Measurements from ENCODE around the gene CLEC12A. TPM values are rescaled to one million over a fixed set of nuclear protein-coding genes. Genes with fewer than 3 reads are reported as not detected.

Gene CLEC12A
- total and polyA plus RNA-seq, 2 of the 13 experiments (the other 11 are each of a cell fraction or from before 2014, with no cell fraction given): not detected

DNA sequence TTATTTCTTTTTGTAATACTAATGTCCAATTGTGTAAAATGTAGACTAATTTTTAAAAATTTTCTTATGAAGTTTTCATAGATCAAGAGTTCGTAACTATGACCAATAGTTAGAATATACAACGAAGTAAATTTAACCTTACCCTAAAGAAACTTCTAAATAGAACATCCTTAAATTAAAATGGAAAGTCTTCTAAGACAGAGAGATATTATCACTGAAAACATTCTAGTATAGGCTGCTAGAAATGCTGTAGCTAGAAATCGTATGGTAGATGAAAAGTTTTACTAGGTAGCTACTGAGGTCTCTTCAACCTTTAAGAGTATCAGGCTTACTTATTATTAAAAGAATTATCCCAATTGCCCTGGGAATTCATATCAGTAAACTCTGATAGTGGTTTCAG lies 40.0 kb upstream of the CLEC12A start (continued):
- no peak for TF ChIP-seq ZNF230 (CRISPR knock-in tag; IDR thresholded peaks at IDR 0.05)
- TF ChIP-seq, protein P1, sequence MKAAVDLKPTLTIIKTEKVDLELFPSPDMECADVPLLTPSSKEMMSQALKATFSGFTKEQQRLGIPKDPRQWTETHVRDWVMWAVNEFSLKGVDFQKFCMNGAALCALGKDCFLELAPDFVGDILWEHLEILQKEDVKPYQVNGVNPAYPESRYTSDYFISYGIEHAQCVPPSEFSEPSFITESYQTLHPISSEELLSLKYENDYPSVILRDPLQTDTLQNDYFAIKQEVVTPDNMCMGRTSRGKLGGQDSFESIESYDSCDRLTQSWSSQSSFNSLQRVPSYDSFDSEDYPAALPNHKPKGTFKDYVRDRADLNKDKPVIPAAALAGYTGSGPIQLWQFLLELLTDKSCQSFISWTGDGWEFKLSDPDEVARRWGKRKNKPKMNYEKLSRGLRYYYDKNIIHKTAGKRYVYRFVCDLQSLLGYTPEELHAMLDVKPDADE (CRISPR knock-in tag; IDR thresholded peaks at IDR 0.05): no peak

- in situ Hi-C loops (cut with HindIII; ENCODE audit: extremely low pct_ligation_motif_present, low pct_unique_long_range_greater_than_20kb): no loop called here
- H3K79me2 ChIP-seq (ENCODE audit: insufficient read depth, low read length): no peaks in the 10 kb centered on the region
- intact Hi-C loops (cut with micrococcal nuclease; ENCODE audit: unreplicated experiment): no loop called here
- no peaks in the 10 kb centered on the region for H3K4me1 ChIP-seq (ENCODE audit: insufficient read depth, low read length)
- 21% methylated on average over 6 of the region's 6 CpGs for WGBS (ENCODE audit: low lambda C conversion rate)
- no peak for FAIRE-seq
- no peak within 1 kb of the TSS for H2AFZ ChIP-seq (ENCODE audit: low read length)
- DNase-seq (ENCODE audit: low spot score): no peak
- no peak within 1 kb of the TSS for H3K4me2 ChIP-seq (ENCODE audit: low read depth, low read length)
- CTCF ChIA-PET (ENCODE audit: low intra/inter-chr PET ratio, low total read pairs): no interaction called here
- POLR2A ChIA-PET: no interaction called here
- no peaks in the 10 kb centered on the region for H4K20me1 ChIP-seq (ENCODE audit: insufficient read depth, low read length)
- no peaks in the 10 kb centered on the region for H3K36me3 ChIP-seq (replicated peaks in 1 of 2; ENCODE audit: control insufficient read depth in 1 of 2, insufficient read depth in 2 of 2, low read length in 2 of 2)
- no peaks in the 10 kb centered on the region for H3K9me3 ChIP-seq (ENCODE audit: low read length)
- H3K9ac ChIP-seq (ENCODE audit: insufficient read depth, low read depth, low read length): no peak within 1 kb of the TSS
- no peak within 1 kb of the TSS for H3K27ac ChIP-seq (ENCODE audit: extremely low read length, insufficient read depth, low read length)
- no peak within 1 kb of the TSS for H3K4me3 ChIP-seq (replicated peaks in 1 of 3; ENCODE audit: insufficient read depth in 1 of 3, low read depth in 2 of 3, low read length in 3 of 3)
- no peak for ATAC-seq
- BruUV-seq (replicated peaks): no TSS peak
- no peaks in the 10 kb centered on the region; a peak in 1 of 5 replicates for H3K27me3 ChIP-seq (ENCODE audit: control insufficient read depth in 1 of 2, insufficient read depth in 2 of 2, low read length in 2 of 2)
- TF ChIP-seq ZFP62 (CRISPR knock-in tag; IDR thresholded peaks at IDR 0.05) (no peak), ZNF781 (CRISPR knock-in tag; IDR thresholded peaks at IDR 0.05; ENCODE audit: borderline replicate concordance, not compliant biosample characterization) (no peak), ZHX2 (IDR thresholded peaks at IDR 0.05; ENCODE audit: low read depth) (no peak), ZHX2 (CRISPR knock-in tag; IDR thresholded peaks at IDR 0.05; ENCODE audit: borderline replicate concordance) (no peak), ZSCAN20 (CRISPR knock-in tag; IDR thresholded peaks at IDR 0.05; ENCODE audit: borderline replicate concordance) (no peak), LCORL (IDR thresholded peaks at IDR 0.05) (no peak), LCORL (CRISPR knock-in tag; IDR thresholded peaks at IDR 0.05) (no peak), TBL1XR1 (IDR thresholded peaks at IDR 0.05; ENCODE audit: borderline replicate concordance, low read length, partially characterized antibody) (no peak), TBP (CRISPR knock-in tag; IDR thresholded peaks at IDR 0.05) (no peak), ZNF253 (CRISPR knock-in tag; IDR thresholded peaks at IDR 0.05; ENCODE audit: borderline replicate concordance) (no peak), DPF2 (CRISPR knock-in tag; IDR thresholded peaks at IDR 0.05; ENCODE audit: borderline replicate concordance, low read depth) (no peak), SNRNP70 (IDR thresholded peaks at IDR 0.05; ENCODE audit: low read depth, low read length) (no peak), U2AF1 (optimal IDR thresholded peaks at IDR 0.05; ENCODE audit: low read depth, low read length) (no peak), ZNF207 (IDR thresholded peaks at IDR 0.05; ENCODE audit: borderline replicate concordance) (no peak)
- TF ChIP-seq, protein P2, sequence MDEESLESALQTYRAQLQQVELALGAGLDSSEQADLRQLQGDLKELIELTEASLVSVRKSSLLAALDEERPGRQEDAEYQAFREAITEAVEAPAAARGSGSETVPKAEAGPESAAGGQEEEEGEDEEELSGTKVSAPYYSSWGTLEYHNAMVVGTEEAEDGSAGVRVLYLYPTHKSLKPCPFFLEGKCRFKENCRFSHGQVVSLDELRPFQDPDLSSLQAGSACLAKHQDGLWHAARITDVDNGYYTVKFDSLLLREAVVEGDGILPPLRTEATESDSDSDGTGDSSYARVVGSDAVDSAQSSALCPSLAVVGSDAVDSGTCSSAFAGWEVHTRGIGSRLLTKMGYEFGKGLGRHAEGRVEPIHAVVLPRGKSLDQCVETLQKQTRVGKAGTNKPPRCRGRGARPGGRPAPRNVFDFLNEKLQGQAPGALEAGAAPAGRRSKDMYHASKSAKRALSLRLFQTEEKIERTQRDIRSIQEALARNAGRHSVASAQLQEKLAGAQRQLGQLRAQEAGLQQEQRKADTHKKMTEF (CRISPR knock-in tag; IDR thresholded peaks at IDR 0.05): no peak
Measured at GRCh38 chr12:9932270-9932669, 38.9 kb upstream of the CLEC12A start, which contains the start of gene CLEC2A. CLEC2A (minus strand) TSS chr12:9932370; CDS start chr12:9932329, 41 bp downstream.

All from HepG2 (cell line).